CD4-positive, alpha-beta T cell treated with Interleukin-2 at 100 ng/mL for 4 hours (primary cell): ENCODE data around the gene CHSY1.
"Not testable (repeated sequence)": the region's sequence is repeated elsewhere in the genome, so short reads cannot be mapped to it uniquely, and the experiment has no call there.

ENCODE experiments used
- DNase-seq: peaks from one replicate; pipeline ENCODE4 v3.0.0-alpha.2; 2020; ENCODE audit warnings: low spot score

Gene CHSY1

GRCh38 chr15:101251830-101252820 is at the start of gene CHSY1:
Gene CHSY1, minus strand, starts transcription at chr15:101252048. Its CDS starts 592 bp downstream, at chr15:101251456.
- DNase-seq, result peak; percentile 88

GRCh38 chr15:101296418-101297405 is 44.9 kb upstream of the CHSY1 start:
- no peak for DNase-seq

GRCh38 chr15:101295607-101296161 is 43.8 kb upstream of the CHSY1 start:
- DNase-seq, result no peak

GRCh38 chr15:101294731-101295606 is 43.1 kb upstream of the CHSY1 start, which contains the start of gene SNRPA1:
Gene SNRPA1, minus strand, starts transcription at chr15:101295248. Its CDS starts 70 bp downstream, at chr15:101295178.
- DNase-seq, result peak; percentile 96

- DNase-seq, result peak; percentile 9
Measured at GRCh38 chr15:101293122-101293521, 41.3 kb upstream of the CHSY1 start.

- DNase-seq, result peak; percentile 66
Measured at GRCh38 chr15:101288905-101289513, 37.2 kb upstream of the CHSY1 start.

GRCh38 chr15:101287342-101287741 is 35.5 kb upstream of the CHSY1 start:
- DNase-seq, result not testable (repeated sequence)

GRCh38 chr15:101286471-101287114 is 34.7 kb upstream of the CHSY1 start:
- DNase-seq, result no peak

- DNase-seq, result no peak
Measured at GRCh38 chr15:101283931-101284330, 32.1 kb upstream of the CHSY1 start.

- DNase-seq, result no peak
Measured at GRCh38 chr15:101280007-101280406, 28.2 kb upstream of the CHSY1 start.

GRCh38 chr15:101277943-101278564 is 26.2 kb upstream of the CHSY1 start:
- no peak for DNase-seq

GRCh38 chr15:101277038-101277822 is 25.4 kb upstream of the CHSY1 start, which contains the start of gene SELENOS:
Gene SELENOS, minus strand, starts transcription at chr15:101277485. Its CDS starts 68 bp downstream, at chr15:101277417.
- peak; percentile 80 for DNase-seq

GRCh38 chr15:101276501-101277037 is 24.7 kb upstream of the CHSY1 start:
- peak; percentile 22 for DNase-seq

- DNase-seq, result no peak
Measured at GRCh38 chr15:101275018-101275417, 23.2 kb upstream of the CHSY1 start.

- no peak for DNase-seq
Measured at GRCh38 chr15:101273534-101273933, 21.7 kb upstream of the CHSY1 start.

GRCh38 chr15:101272584-101272983 is 20.7 kb upstream of the CHSY1 start:
- DNase-seq, result no peak

- DNase-seq, result no peak
Measured at GRCh38 chr15:101269479-101270223, 17.8 kb upstream of the CHSY1 start.
